ENCODE results near the gene GPR107.

The GPR107 gene

DNA sequence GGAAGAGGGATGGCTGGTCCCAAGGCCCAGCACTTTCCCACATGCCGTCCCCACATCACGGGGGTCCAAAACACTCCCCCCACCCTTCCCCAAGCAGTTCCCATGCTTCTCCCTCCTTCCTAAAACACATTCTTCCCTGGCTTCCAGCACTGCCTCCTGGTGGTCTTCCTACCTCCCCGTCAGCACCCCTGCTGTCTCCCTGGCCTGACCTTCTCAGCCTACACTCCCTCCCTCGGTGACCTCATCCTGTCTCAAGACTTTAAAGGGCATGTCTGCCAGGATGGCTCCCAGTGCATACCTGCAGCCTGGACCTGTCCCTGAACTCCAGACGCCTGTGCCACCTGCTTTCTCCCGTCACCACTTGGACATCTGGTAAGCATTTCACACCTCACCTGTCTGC, 114.2 kb downstream of the GPR107 start:
- no peak for DNase-seq

DNA sequence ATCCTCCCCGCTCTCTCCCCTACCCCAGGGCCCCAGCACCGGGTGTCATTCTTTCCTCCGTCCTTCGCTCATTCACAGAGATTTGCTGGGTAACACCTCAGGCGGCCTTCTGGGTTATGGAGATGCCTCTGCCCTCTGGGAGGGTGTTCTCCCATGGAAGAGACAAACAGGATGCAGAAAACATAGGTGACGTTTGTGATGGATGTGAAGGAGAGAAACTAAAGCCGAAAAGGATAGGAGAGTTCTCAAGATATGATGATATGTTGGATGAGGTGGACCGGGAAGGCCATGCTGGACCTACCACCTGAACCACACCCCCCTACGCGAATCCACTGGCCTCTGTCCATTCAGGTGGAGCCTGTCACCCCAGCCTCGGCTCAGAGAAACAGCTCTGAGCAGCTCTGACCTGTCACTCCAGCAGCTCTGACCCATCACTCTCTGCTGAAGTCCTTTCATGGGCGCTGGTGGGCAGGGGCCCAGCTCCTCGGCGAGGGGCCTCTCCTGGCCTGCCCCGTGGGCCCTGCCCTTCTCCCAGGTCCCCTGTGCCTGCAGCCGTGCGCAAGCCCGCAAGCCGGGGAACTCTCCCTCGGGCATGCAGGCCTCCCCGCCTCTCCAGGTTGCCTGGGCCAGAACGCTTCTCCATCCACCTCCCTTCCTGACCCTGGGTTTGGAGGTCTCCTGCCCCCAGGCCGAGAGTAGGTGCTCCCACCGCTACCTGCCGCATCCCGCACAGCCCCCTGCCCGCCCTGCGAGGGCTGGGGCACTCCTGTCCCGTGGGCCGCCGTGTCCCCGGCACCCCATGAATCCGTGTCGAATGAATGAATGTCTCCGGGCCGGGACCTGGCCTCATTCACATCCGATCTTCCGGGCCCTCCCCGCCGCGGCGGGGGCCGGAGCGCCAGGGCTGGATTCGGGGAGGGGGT, 117.8 kb downstream of the GPR107 start:
- DNase-seq, result no peak

DNA sequence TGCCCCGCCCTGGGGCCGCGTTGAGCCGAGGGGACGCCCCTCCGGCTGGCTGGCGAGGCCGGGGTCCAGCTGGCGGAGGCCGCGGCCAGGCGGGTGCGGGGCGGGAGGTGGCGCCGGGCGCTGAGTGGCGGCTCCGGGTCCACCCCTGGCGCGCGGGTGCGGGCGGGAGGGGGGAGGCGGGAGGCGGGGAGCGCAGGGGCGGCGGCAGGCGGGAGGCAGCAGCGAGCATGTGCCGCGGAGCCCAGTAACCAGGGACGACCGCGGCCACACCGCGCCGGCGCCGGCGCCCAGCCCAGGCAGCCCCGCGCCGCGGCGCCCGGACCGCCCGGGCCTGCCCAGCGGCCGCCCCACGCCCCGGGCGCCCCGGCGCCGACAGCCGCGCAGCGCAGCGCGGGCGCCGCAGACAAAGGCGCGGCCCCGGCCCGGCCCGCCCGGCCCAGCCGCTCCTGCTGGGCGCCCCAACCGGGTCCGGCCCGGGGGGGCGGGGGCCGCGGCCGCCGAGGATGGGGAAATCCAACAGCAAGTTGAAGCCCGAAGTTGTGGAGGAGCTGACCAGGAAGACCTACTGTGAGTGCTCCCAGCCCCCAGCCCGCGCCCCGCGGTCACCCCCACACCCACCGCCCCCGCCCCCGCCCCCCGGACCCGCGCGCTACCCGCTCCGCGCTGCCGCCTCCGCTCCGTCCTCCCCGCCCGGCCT, 118.6 kb downstream of the GPR107 start, which contains the start of gene NCS1:
Gene NCS1, plus strand, starts transcription at position 244 of the 697 bp plus-strand sequence. Its CDS starts 260 bp downstream, at position 504.
- no peak for DNase-seq

DNA sequence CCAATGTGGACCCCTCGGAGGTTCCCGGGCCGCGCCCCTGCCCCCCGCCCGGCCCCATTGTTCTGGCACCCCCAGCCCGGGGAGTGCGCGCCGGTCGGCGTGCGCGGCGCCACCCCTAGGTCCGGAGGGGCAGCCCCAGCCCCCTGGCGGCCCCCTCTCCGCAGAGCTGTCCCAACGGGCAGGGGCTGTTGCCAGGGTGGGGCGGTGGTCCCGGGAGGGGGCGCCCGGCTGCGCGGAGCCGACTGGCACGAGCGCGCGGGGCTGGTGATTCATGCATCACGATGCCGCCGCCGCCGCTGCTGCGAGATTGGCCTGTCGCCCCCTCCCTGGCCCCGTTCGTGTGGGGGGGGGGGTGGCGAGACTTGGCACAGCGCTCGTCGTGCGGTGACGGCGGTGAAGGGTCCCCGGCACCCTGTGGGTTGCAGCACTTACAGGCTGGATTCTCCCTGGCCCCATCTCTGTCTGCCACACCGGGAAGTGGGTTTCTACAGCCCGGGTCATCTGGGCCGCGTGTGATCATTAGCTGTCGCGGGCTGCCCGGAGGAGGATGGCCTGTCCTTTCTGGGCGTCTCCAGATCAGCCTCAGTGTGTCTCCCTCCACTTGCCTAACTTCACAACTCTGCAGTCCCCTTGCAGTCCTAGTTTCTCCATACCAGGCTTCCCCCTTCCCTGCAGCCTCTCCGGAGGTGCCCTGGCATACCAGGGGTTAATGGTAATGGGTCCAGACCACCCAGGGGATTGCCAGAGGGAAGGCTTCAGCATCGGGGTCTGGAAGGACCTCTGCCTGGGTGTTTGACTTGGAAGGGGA, 119.4 kb downstream of the GPR107 start:
- DNase-seq, result no peak

DNA sequence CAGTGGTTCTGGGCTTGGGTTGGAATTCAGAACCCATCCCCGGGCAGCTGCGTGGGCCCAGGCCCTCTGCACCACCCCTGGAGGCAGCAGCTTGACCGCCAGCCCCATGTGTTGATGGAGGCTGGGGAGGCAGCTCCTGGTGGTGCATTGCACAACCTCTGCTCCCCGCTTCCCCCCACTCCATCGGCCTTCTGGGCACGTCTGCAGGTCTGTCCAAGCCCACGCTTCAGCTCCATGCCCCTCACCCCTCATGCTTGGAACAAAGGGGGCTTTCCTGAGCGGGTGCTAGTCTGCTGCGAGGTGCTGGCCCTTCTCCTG, 119.9 kb downstream of the GPR107 start:
- DNase-seq, result no peak

DNA sequence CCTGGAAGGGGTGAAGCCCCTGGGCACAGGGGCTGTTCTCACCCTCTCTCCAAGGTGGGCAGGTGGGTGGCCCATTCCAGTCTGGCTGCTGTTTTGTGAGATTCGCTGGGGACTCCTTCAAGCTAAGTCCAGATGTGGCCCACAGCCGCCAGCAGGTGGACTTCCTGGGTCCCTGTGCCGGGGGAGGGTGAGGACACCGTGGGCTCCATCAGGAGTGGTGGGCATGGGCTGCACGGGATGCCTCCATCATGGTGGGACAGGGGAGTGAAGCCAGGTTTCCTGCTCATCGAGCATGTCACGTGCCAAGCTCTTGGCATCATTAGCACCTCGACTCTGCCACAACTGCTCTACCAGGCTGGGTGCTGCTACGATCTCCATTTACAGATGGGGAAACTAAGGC, 120.3 kb downstream of the GPR107 start:
- DNase-seq, result no peak

DNA sequence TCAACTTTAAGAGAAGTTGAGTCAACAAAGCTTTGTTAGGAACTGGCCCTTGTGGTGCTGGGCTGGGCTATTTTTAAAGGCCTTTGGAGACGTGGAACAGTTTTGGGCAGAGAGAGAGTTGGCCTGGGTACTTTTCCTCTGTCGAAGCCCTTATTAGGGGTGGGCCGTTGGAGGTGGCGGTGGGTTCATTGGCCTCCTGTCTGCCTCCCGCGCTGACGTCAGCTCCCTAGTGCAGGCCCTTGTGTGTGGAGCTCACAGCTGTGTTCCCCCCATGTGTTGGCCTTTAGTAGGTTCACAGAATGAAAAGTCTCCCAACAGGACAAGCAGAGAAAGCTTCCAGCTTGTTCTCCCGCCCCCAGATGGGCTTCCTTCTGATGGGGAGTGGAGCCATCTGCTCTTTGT, 121.2 kb downstream of the GPR107 start:
- no peak for DNase-seq

DNA sequence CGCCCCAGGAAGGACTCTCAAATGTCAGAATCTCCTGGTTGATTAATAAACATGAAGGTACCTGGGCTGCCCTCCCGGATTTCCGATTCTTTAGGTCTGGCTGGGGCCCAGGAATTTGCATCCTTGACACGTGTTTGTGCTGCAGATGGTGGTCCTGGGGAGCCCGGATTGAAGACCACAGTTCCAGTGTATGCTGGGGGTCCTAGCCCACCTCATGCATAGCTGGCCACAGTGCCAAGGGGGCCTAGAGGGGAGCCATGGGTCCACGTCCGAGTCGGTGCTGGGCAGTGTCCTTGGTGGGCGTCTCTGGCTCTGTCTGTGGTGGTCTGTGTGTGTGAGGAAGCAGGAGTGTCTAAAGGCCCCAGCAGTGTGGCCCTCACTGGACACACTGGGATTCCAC, 121.6 kb downstream of the GPR107 start:
- DNase-seq, result no peak

DNA sequence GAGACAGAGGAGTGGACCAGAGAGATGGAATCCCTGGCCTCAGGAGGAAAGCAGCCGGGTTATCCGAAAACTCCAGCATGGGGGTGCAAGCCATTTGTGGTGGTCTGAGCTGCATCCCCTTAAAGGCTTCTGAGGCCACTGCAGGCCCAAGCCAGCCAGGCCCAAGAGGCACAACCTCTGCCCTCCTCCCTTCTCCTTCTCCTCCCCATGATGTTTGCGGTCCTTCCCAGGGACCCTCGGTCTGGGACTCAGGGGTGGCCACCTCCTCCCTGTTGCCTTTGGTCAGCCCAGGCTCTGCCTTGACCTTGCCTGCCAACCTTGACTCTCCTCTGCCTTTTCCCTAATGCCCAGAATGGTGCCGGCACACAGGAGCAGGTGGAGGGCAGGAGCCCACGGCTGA, 123.1 kb downstream of the GPR107 start:
- no peak for DNase-seq

DNA sequence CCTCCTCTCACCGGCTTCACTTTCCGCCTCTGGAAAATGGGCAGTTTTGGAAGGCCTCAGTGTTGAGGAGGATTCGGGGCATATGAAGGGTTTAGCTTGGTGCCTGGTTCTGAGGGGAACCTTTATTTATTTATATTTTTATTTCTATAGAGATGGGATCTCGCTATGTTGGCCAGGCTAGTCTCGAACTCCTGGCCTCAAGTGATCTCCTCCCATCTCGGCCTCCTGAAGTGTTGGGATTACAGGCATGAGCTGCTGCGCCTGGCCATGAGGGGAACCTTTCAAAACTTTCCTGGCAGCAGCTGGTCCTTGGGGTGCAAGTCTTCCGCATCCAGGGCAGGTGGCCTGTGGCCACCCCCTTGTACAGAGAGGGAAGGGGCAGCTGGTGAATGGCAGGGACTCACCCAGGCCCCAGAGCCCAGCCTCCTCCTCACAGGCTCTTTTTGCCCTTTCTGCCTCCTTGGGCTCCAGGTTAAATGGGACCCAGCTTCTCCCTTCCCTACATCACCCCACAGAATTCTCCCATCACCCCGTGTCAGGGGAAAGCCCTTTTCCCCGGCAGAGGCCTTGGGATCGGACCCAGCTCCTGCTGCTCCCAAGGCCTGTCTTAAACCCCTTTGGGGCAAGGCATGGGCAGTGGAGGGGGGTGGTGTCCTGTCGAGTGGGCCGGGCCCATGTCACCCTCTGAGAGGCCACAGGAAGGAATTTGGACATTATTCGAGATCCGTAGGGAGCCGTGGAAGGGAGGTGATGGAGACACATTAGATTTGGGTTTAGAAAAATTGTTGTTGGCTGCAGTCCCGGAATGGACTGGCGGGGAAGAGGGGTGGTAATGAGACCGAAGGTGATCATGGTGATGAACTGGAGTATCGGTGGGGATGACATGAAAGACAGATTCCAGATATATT, 124.4 kb downstream of the GPR107 start:
- DNase-seq, result no peak

DNA sequence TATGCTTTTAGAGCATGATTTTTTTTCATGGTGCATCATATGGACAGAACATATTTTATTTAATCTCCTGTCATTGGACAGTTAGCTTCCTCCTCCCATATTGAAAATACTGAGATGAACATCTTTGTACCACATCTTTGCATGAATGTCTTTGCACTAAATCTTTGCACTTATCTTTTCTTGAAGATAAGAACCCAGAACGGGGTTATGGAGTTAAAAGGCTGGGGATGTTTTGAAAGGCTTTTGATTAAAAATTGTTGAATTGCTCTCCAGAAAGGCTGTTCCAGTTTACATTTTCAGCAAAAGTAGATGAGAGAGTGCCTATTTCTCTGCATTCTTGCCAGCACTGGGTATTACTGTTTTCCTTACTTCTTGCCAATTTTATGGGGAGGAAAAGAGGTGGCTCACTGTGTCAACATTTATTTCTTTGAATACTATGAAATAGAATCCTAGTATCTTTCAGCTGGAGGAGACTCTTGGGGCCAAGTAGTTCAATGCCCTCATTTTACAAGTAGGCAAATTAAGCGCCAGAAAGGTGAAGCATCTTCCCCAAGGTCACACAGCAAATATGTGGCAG, 125.7 kb downstream of the GPR107 start:
- DNase-seq, result no peak

DNA sequence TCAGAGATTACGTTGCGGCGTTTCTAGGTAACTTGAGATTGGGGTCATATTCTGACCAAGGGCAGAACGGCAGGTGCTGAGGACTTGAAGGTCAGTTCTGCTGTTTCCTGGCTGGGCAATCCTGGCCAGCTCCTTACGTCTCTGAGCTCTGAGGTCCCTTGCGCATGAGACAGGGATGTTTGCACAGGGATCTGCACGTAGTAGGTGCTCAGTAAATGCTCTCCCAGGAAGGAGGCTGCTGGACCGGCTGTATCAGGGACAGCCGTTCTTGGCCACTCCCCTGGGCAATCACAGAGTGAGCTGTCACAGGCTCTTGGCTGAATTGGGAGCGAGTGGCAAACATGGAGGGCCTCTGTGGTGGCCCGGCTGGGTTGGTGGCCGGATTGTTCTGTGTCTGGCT, 126.8 kb downstream of the GPR107 start:
- DNase-seq, result no peak

DNA sequence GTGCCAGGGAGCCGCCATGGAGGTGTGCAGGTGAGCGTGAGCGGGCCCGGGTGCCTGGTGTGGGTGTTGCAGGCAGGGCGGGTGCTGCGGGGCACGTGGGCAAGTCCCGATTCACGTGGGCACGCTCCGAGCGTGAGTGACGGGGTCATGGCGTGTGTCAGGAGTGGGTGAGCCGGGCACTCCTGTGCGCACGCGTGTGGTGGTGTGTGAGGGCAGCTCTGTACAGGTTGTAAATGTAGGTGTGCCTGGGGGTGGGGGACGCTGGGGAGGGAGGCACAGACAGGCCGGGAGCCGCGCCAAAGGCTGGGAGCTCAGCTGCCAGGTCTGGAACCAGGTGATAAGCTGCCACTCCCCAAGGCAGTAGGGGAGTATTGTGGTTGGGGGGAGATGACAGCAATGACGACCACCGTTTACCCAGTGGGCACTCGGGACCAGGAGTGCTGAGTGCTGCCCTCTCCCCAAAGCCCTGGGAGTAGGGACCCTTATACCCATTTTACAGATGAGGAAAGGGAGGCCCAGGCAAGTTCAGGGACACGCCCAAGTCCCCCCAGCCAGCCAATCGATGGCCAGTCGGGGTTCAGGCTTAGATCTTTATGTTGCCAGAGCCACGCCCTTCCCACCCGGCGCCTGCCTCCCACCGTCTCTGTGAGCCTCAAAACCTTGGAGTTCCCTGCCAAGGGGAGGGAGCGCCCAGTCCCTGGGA, 128.1 kb downstream of the GPR107 start:
- DNase-seq, result no peak

DNA sequence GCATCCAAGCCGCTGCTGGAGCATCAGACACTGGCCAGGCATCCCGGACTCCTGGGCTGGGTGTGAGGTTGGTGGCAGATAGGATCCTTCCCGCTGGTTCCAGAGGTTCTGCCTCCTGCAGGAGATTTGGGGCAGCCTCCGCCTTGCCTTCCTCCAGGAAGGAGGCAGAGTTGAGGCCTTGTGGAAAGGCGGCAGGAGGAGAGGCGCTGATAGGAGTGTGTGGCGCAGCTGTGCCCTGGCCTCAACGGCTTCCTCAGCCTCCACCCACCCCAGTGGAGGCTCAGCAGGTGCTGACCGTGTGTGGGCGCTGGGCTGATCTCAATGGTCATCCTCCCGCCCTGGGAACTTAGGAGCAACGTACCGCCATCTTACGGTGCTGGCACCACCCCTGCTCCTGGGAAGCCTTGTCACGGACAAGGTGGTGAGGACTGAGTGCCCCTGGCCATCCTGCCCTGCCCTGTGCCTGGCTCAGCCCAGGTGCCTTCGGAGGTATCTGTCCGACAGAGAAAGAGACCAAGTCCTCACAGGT, 128.7 kb downstream of the GPR107 start:
- DNase-seq, result no peak

DNA sequence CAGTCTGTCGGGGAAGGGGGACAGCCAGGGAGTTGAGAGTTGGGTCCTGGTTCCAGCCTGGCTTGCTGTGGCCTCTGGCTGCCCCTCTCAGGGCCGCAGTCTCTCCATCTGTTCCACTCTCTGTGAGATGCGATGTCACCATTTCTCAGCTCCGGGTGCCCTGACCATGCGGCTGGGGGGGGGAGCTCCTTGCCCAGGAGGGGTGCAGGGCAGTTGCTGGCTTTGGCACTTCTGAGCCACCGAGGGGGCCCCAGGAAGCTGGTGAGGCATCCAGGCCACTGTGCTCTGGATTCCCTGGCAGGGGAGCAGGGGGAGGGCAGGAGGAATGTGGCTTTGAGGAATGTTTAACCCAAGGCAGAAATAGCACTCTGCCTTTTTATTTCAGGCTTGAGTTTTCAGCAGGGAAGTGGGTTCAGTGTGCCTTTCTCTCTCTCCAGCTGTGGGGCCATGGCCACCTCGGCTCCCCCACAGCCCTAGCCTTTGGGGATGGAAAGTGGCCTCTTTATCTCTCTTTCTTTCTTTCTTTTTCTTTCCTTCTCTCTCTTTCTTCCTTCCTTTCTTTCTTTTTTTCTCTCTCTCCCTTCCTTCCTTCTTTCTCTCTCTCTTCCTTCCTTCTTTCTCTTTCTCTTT, 129.5 kb downstream of the GPR107 start:
- DNase-seq, result no peak

DNA sequence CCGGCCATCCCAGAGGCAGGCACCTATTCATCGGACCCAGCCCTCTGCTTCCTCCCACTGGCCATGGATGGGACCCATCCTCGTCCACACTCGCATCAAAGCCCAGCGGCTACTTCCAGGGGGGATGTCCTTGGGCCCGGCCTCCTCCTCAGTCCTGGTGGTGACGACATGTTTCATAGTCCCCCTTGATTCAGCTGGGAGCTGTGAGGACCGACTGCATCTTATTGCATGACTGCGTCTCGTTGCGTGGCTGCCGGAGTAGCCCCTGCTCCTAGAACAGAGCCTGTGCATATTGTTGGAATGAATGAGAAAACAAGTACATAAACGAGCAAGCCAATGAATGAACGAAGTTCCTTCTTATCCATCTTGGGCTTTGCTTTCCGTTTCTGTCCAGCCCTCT, 131.3 kb downstream of the GPR107 start:
- no peak for DNase-seq

DNA sequence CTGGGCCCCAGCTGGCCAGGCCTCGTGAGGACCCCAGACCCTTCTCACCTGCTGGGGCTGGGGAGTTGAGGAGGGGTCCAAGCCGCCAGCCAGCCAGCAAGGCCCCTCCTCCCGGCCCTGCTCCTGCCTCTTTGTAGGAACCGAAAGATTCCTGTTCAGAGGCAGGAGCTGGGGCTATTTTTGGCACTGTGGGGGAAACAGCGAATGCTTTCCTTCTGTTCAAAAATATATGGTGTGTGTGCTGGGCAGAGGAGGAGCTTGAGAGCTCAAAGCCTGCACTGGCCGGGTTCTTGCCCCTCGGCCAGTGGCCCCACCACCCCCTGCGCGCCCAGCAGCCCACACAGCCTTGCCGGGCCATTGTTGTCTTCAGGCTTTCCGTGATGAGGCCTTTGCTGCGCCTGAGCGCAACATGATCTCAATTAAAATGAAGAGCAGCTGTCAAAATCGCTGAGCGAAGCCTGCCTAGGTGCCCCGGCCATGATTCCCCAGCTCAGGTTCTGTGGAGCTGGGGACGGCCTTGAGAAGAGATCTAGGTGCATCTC, 131.9 kb downstream of the GPR107 start:
- DNase-seq, result no peak

DNA sequence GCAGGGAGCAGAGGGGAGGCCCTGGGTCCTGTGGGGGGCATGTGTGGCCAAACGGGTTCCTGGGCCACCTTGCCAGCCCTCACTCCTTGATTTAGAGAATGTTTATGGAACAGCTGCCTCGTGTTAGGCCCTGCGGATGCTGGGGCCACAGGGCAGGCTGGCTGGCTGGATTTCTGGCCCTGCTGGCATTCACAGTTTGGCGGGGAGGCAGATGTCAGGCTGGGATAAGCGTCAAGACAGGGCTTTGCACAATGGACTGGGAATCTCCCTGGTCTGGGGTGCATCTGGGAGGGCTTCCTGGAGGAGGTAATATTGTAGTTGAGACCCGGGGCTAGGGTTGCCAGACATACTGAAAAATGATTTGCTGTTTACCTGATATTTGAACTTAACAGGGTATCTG, 132.3 kb downstream of the GPR107 start:
- no peak for DNase-seq

DNA sequence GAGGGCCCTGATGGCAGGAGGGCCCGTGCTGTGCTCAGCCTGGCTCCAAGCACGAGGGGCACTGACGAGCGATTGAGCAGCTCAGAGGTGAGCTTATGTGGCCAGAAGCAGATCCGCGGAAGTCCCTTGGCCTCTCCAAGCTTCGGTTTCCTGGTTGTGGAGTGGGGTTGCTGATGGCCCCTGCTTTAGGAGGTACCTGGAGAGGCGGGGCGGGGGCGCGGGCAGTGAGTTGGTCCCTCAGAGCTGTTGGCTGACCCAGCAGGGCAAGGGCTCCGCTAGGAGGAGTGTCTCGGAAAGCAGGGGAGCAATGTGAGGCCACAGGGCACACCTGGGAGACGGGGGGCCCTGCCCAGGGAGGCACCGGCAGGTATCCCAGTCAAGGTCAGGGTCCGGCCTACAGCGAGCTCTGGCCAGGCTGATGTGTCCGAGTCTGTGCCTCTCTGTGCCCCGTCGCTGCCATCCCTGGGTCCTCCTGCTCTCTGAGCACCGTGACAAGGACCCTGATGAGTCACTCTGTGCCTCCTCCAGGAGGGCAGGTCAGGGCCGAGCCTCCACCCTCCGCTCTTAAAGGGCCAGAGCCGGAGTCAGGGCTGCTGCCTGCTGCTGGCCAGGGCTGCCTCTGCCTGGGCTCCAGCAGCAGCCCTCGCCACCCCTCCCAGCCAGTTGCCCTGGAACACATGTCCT, 133.3 kb downstream of the GPR107 start:
- no peak for DNase-seq

DNA sequence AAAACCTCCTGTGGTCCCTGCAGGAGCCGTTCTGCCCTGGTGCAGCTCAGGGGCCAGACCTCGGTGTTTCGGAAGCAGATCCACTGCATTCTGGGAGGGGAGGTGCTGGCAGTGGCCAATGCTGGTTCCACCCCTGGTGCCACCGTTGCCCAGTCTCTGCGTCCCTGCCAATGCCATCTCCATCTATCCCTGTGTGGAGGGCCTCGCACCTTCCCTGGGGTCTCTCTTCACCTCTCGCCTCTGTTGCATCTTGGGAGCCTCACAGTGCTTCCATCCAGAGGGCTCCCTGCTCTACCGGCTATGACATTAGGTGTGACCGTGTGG, 133.8 kb downstream of the GPR107 start:
- no peak for DNase-seq
